ENCODE results near the gene DOK4. TPM values are rescaled to one million over a fixed set of nuclear protein-coding genes. Genes with fewer than 3 reads are reported as not detected.
"Not testable (repeated sequence)": the region's sequence is repeated elsewhere in the genome, so short reads cannot be mapped to it uniquely, and the experiment has no call there.

The DOK4 gene
- total RNA-seq, 1 experiment from 2014 or later, result 27.4 TPM

- Histone ChIP-seq H3F3A (ENCODE audit: insufficient read depth, low read depth) (no peaks in the 10 kb centered on the region), H3K4me3 (no peak overlapping the region), H3K27ac (no peak overlapping the region), H3K9me2 (ENCODE audit: insufficient read depth) (no peaks in the 10 kb centered on the region), H3K79me2 (ENCODE audit: low read depth) (peaks cover 53% of the 10 kb centered on the region), H2AFZ (no peak overlapping the region), H3K36me3 (ENCODE audit: low read depth) (0 out of 2 replicates have a peak, but pooled peaks cover 9% of the 10 kb centered on the region), H3K4me1 (replicated peaks; ENCODE audit: insufficient read depth) (peaks cover 14% of the 10 kb centered on the region), H3K4me2 (no peak overlapping the region), H3K27me3 (ENCODE audit: insufficient read depth, low read depth) (no peaks in the 10 kb centered on the region), H4K20me1 (ENCODE audit: insufficient read depth) (no peaks in the 10 kb centered on the region), H3K9me3 (ENCODE audit: insufficient read depth, low read depth) (peaks cover 5% of the 10 kb centered on the region; the same call in 1 of the 2 replicates)
- no peak for DNase-seq
- TF ChIP-seq CTCF (conservative IDR thresholded peaks at IDR 0.05) (no peak), EZH2 (IDR thresholded peaks at IDR 0.05; ENCODE audit: low read depth) (no peak)
- intact Hi-C loops (cut with micrococcal nuclease; ENCODE audit: unreplicated experiment), result no loop called here
- POLR2A ChIA-PET (ENCODE audit: unreplicated experiment), result no interaction called here
- BruUV-seq (replicated peaks), result no TSS peak
- CTCF ChIA-PET, result no interaction called here
These were observed 40.8 kb downstream of the DOK4 start for GRCh38 chr16:57445510-57445909.

- intact Hi-C loops (cut with micrococcal nuclease; ENCODE audit: unreplicated experiment), result no loop called here
- Histone ChIP-seq H3K9me3 (ENCODE audit: insufficient read depth, low read depth) (peaks cover 5% of the 10 kb centered on the region; the same call in 1 of the 2 replicates), H3K27me3 (ENCODE audit: insufficient read depth, low read depth) (no peaks in the 10 kb centered on the region), H3F3A (ENCODE audit: insufficient read depth, low read depth) (no peaks in the 10 kb centered on the region), H3K27ac (no peak overlapping the region), H3K4me3 (no peak overlapping the region), H3K4me1 (replicated peaks; ENCODE audit: insufficient read depth) (peaks cover 14% of the 10 kb centered on the region), H3K9me2 (ENCODE audit: insufficient read depth) (no peaks in the 10 kb centered on the region), H3K4me2 (no peak overlapping the region), H4K20me1 (ENCODE audit: insufficient read depth) (no peaks in the 10 kb centered on the region), H3K79me2 (ENCODE audit: low read depth) (peaks cover 53% of the 10 kb centered on the region), H3K36me3 (ENCODE audit: low read depth) (peaks cover 13% of the 10 kb centered on the region; the same call in 1 of the 2 replicates), H2AFZ (no peak overlapping the region)
- TF ChIP-seq CTCF (conservative IDR thresholded peaks at IDR 0.05) (no peak), EZH2 (IDR thresholded peaks at IDR 0.05; ENCODE audit: low read depth) (no peak)
- no TSS peak for BruUV-seq (replicated peaks)
- POLR2A ChIA-PET (ENCODE audit: unreplicated experiment), result no interaction called here
- DNase-seq, result no peak
- CTCF ChIA-PET, result interaction anchor here (0.6 kb wide), 1 partner anchor 37 kb away, joined by 3 read pairs; no protein-coding TSS in a partner anchor
These were observed 41.6 kb downstream of the DOK4 start for GRCh38 chr16:57444711-57445110.

DNA sequence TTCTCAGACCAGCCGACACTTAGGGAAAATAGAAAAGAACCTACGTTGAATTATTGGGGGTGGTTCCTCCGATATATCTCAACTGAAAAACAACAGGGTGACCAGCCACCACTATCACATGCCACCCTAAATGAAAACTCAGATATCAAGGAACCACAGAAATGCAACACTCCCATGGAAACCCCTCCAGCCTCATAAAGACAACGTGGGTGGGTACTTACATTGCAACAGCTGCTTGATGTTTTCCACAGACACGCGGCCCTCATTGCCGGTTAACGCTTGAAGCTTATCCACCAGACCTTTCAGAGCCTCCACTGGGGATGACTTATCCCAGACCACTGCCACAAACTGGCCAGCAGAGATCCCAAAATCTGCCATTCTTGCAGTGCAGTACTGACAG lies 45.7 kb downstream of the DOK4 start:
- not testable (repeated sequence) for BruUV-seq (replicated peaks)

GRCh38 chr16:57439947-57440346 lies 46.3 kb downstream of the DOK4 start:
- H3K27me3 ChIP-seq (ENCODE audit: insufficient read depth, low read depth); CTCF ChIA-PET; POLR2A ChIA-PET (ENCODE audit: unreplicated experiment); BruUV-seq (replicated peaks); H2AFZ ChIP-seq; H3K4me1 ChIP-seq (replicated peaks; ENCODE audit: insufficient read depth); H3F3A ChIP-seq (ENCODE audit: insufficient read depth, low read depth); DNase-seq; H4K20me1 ChIP-seq (ENCODE audit: insufficient read depth); H3K27ac ChIP-seq; H3K9me2 ChIP-seq (ENCODE audit: insufficient read depth); H3K4me2 ChIP-seq; intact Hi-C loops (cut with micrococcal nuclease; ENCODE audit: unreplicated experiment); H3K4me3 ChIP-seq; H3K9me3 ChIP-seq (ENCODE audit: insufficient read depth, low read depth): not testable (repeated sequence)
- peaks cover 15% of the 10 kb centered on the region for H3K36me3 ChIP-seq (ENCODE audit: low read depth)
- H3K79me2 ChIP-seq (ENCODE audit: low read depth), result peaks cover 13% of the 10 kb centered on the region; the same call in 1 of the 2 replicates

More for the DNA sequence above, 45.7 kb downstream of the DOK4 start:
- H3K79me2 ChIP-seq (ENCODE audit: low read depth), result peaks cover 19% of the 10 kb centered on the region
- POLR2A ChIA-PET (ENCODE audit: unreplicated experiment); H2AFZ ChIP-seq; H3K4me2 ChIP-seq; CTCF ChIA-PET; DNase-seq; intact Hi-C loops (cut with micrococcal nuclease; ENCODE audit: unreplicated experiment); H3K4me1 ChIP-seq (replicated peaks; ENCODE audit: insufficient read depth); H3K4me3 ChIP-seq; H3K27me3 ChIP-seq (ENCODE audit: insufficient read depth, low read depth); H3K27ac ChIP-seq; H3K9me3 ChIP-seq (ENCODE audit: insufficient read depth, low read depth); H3K9me2 ChIP-seq (ENCODE audit: insufficient read depth); H3F3A ChIP-seq (ENCODE audit: insufficient read depth, low read depth); H4K20me1 ChIP-seq (ENCODE audit: insufficient read depth): not testable (repeated sequence)
- H3K36me3 ChIP-seq (ENCODE audit: low read depth), result peaks cover 15% of the 10 kb centered on the region
